Caco-2 (cell line): ENCODE data around the gene ZNF407. TPM values are rescaled to one million over a fixed set of nuclear protein-coding genes. Genes with fewer than 3 reads are reported as not detected.

Experiments
- BruUV-seq: library from RNA; stranded (reverse); fragments of 400-500 nt; replicated peaks from 2 replicates; lab custom pipeline; 2021; lab: Mats Ljungman, UMichigan
- CTCF ChIA-PET: fragments of 300-600 bp; sonication (Branson Sonifier 250); formaldehyde crosslinking; loops from one replicate; lab custom pipeline; 2022; ENCODE audit warnings: antibody characterized with exemption; lab: Charles Lee
- POLR2A ChIA-PET: fragments of 300-600 bp; sonication (Branson Sonifier 250); formaldehyde crosslinking; loops from one replicate; lab custom pipeline; 2022; ENCODE audit warnings: antibody characterized with exemption; lab: Charles Lee
- DNase-seq, 2 experiments: peaks; one replicate each; pipeline versions ENCODE4 v3.0.0 to v3.0.0-alpha.2; 2020 to 2022
- H3K27me3 ChIP-seq: replicated peaks from 2 replicates; pipeline ENCODE4 v1.6.0; 2011; ENCODE audit warnings: low read length; ENCODE audit not compliant: control insufficient read depth, insufficient read depth
- H3K36me3 ChIP-seq: 2 replicates; pipeline ENCODE4 v1.5.1; 2011; ENCODE audit warnings: low read length; ENCODE audit not compliant: control insufficient read depth, insufficient read depth
- H3K4me1 ChIP-seq: fragments of 250-450 bp; sonication (Bioruptor Pico); 2 replicates; pipeline ENCODE4 v1.5.1; 2020; ENCODE audit warnings: mild to moderate bottlenecking
- H3K4me3 ChIP-seq: 2 replicates; pipeline ENCODE4 v1.5.1; 2011; ENCODE audit warnings: low read depth, mild to moderate bottlenecking, control low read depth, low read length
- H3K9me3 ChIP-seq: fragments of 250-450 bp; sonication (Bioruptor Pico); 2 replicates; pipeline ENCODE4 v1.5.1; 2020; ENCODE audit warnings: mild to moderate bottlenecking, moderate library complexity
- H3K27ac Mint-ChIP-seq: one replicate; pipeline ENCODE4 v1.8.0; 2022; ENCODE audit warnings: mixed read lengths; ENCODE audit not compliant: unreplicated experiment
- H3K27me3 Mint-ChIP-seq: one replicate; pipeline ENCODE4 v1.8.0; 2022; ENCODE audit warnings: mixed read lengths; ENCODE audit not compliant: insufficient read depth, unreplicated experiment
- H3K36me3 Mint-ChIP-seq: one replicate; pipeline ENCODE4 v1.8.0; 2022; ENCODE audit warnings: mild to moderate bottlenecking, mixed read lengths; ENCODE audit not compliant: insufficient read depth, unreplicated experiment
- H3K4me1 Mint-ChIP-seq: one replicate; pipeline ENCODE4 v1.8.0; 2022; ENCODE audit warnings: low read depth, mixed read lengths; ENCODE audit not compliant: unreplicated experiment
- H3K4me3 Mint-ChIP-seq: one replicate; pipeline ENCODE4 v1.8.0; 2022; ENCODE audit warnings: mild to moderate bottlenecking, moderate library complexity, mixed read lengths; ENCODE audit not compliant: unreplicated experiment
- H3K9me3 Mint-ChIP-seq: one replicate; pipeline ENCODE4 v1.8.0; 2022; ENCODE audit warnings: mixed read lengths; ENCODE audit not compliant: unreplicated experiment
- intact Hi-C: fragments of 100-400 bp; cut with micrococcal nuclease; formaldehyde crosslinking; loops from one replicate; pipeline ENCODE4 v1.10.0; 2022; ENCODE audit not compliant: unreplicated experiment
- total RNA-seq: library from RNA; stranded (reverse); gene quantifications from 2 replicates; pipeline ENCODE4 v1.2.3, GENCODE V29; 2022
- TF ChIP-seq, protein P1 (sequence below), 2 experiments: fragments of 200-600 bp in 1 of 2; IDR thresholded peaks; 1 replicate in 1 of 2; 2 replicates in 1 of 2; pipeline versions ENCODE4 v1.5.1 to v1.8.0; 2011 to 2022; ENCODE audit warnings: antibody characterized with exemption in 1 of 2, control low read depth in 1 of 2, inconsistent platforms in 1 of 2, low read depth in 1 of 2, low read length in 1 of 2, mild to moderate bottlenecking in 1 of 2, moderate library complexity in 1 of 2; ENCODE audit not compliant: insufficient read depth in 1 of 2, severe bottlenecking in 1 of 2, unreplicated experiment in 1 of 2

Gene ZNF407
- total RNA-seq, 1 experiment from 2014 or later, result 4.7 TPM

DNA sequence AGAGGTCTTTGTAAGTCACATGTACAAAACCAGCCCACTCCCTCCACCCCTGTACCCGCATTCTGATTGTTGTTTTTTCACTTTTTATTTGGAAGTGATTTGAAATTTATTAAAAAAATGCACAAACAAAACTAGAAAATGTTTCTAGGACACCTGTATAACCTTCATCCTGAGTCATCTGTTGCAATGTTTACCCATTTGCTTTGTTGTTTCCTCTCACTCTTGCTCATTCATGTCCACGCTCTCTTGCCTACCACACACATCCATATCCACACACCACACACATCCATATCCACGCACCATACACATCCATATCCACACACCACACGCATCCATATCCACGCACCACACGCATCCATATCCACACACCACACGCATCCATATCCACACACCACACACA, 18.8 kb downstream of the ZNF407 start:
- no peaks in the 10 kb centered on the region for H3K9me3 ChIP-seq
- no peaks in the 10 kb centered on the region for H3K27me3 ChIP-seq
- Mint-ChIP-seq H3K36me3 (no peaks in the 10 kb centered on the region), H3K4me1 (no peaks in the 10 kb centered on the region), H3K4me3 (no peak overlapping the region), H3K9me3 (no peaks in the 10 kb centered on the region), H3K27me3 (no peaks in the 10 kb centered on the region), H3K27ac (no peak overlapping the region)
- H3K4me1 ChIP-seq, result no peaks in the 10 kb centered on the region
- TF ChIP-seq, protein P1, sequence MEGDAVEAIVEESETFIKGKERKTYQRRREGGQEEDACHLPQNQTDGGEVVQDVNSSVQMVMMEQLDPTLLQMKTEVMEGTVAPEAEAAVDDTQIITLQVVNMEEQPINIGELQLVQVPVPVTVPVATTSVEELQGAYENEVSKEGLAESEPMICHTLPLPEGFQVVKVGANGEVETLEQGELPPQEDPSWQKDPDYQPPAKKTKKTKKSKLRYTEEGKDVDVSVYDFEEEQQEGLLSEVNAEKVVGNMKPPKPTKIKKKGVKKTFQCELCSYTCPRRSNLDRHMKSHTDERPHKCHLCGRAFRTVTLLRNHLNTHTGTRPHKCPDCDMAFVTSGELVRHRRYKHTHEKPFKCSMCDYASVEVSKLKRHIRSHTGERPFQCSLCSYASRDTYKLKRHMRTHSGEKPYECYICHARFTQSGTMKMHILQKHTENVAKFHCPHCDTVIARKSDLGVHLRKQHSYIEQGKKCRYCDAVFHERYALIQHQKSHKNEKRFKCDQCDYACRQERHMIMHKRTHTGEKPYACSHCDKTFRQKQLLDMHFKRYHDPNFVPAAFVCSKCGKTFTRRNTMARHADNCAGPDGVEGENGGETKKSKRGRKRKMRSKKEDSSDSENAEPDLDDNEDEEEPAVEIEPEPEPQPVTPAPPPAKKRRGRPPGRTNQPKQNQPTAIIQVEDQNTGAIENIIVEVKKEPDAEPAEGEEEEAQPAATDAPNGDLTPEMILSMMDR (IDR thresholded peaks at IDR 0.05; ENCODE audit: insufficient read depth in 1 of 2, low read depth in 1 of 2, low read length in 1 of 2, severe bottlenecking in 1 of 2, unreplicated experiment in 1 of 2), result no peak
- no peak for DNase-seq
- POLR2A ChIA-PET, result no interaction called here
- intact Hi-C loops, result no loop called here
- CTCF ChIA-PET, result no interaction called here
- no peak overlapping the region for H3K4me3 ChIP-seq
- H3K36me3 ChIP-seq, result no peaks in the 10 kb centered on the region
- no TSS peak for BruUV-seq

DNA sequence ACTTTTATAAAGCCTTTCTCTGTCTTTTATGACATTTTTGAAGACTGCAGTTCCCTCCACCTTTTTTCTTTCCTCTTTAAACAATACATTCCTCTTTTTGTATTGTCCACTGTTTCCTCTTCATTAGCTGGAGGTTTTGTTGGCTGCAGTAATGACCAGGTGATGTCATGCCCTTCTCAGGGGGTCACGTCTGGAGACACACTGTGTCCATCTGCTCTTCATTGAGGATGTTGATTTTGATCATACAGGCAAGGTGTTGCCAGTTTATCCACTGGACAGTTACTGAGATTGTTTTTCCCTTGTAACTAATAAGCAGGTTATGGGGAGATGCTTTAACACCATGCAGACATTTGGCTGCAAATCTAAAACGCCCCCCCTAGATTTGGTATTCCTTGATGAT, 19.8 kb downstream of the ZNF407 start:
- BruUV-seq, result no TSS peak
- H3K27me3 Mint-ChIP-seq, result no peaks in the 10 kb centered on the region
- no peak overlapping the region for H3K4me3 ChIP-seq
- H3K36me3 Mint-ChIP-seq, result no peaks in the 10 kb centered on the region
- H3K27me3 ChIP-seq, result no peaks in the 10 kb centered on the region
- H3K36me3 ChIP-seq, result no peaks in the 10 kb centered on the region
- no peaks in the 10 kb centered on the region for H3K4me1 ChIP-seq
- H3K27ac Mint-ChIP-seq, result no peak overlapping the region
- no peak overlapping the region for H3K4me3 Mint-ChIP-seq
- DNase-seq, result no peak
- no peaks in the 10 kb centered on the region for H3K4me1 Mint-ChIP-seq
- H3K9me3 Mint-ChIP-seq, result no peaks in the 10 kb centered on the region
- intact Hi-C loops, result no loop called here
- TF ChIP-seq, protein P1 (IDR thresholded peaks at IDR 0.05; ENCODE audit: insufficient read depth in 1 of 2, low read depth in 1 of 2, low read length in 1 of 2, severe bottlenecking in 1 of 2, unreplicated experiment in 1 of 2), result no peak
- POLR2A ChIA-PET, result no interaction called here
- no peaks in the 10 kb centered on the region for H3K9me3 ChIP-seq
- CTCF ChIA-PET, result no interaction called here

DNA sequence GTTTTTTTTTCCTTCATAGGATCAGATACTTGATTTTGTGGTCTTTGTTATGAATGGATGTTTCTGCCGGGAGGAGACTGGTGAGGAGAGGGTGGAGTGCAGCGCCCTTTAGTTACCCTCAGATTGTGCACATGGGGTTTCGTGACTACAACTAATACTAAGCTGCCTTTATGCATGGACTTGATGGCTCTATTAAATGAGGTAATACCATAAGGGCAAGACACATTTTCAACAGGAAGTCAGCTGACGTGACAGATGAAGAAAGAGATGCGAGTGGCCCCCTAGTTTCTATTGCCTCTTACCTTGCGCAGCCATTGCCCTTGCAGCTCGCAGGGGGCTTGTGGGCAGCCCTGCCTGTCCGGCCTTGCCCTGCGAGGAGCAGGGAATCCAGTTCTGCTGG, 24.4 kb downstream of the ZNF407 start:
- Mint-ChIP-seq H3K27me3 (no peaks in the 10 kb centered on the region), H3K27ac (no peak overlapping the region), H3K9me3 (no peaks in the 10 kb centered on the region), H3K4me3 (no peak overlapping the region), H3K4me1 (no peaks in the 10 kb centered on the region), H3K36me3 (no peaks in the 10 kb centered on the region)
- no peaks in the 10 kb centered on the region for H3K27me3 ChIP-seq
- no peaks in the 10 kb centered on the region for H3K4me1 ChIP-seq
- ChIA-PET CTCF (no interaction called here), POLR2A (no interaction called here)
- no peaks in the 10 kb centered on the region for H3K9me3 ChIP-seq
- intact Hi-C loops, result no loop called here
- no peak for DNase-seq
- H3K4me3 ChIP-seq, result no peak overlapping the region
- TF ChIP-seq, protein P1 (IDR thresholded peaks at IDR 0.05; ENCODE audit: insufficient read depth in 1 of 2, low read depth in 1 of 2, low read length in 1 of 2, severe bottlenecking in 1 of 2, unreplicated experiment in 1 of 2), result no peak
- BruUV-seq, result no TSS peak
- H3K36me3 ChIP-seq, result no peaks in the 10 kb centered on the region
